Activated CD8-positive, alpha-beta T cell treated with anti-CD3 and anti-CD28 coated beads for 36 hours (primary cell): Measurements from ENCODE around the gene ZNF362. TPM values are rescaled to one million over a fixed set of nuclear protein-coding genes. Genes with fewer than 3 reads are reported as not detected.

Experiments
- ATAC-seq: fragments of 200-7000 bp; cut with Tn5 transposase; one replicate; pipeline ENCODE4 v1.10.0; 2021; ENCODE audit warnings: mild to moderate bottlenecking, moderate library complexity
- CTCF ChIA-PET: fragments of 350-600 bp; sonication (Branson Sonifier 250); formaldehyde crosslinking; loops from one replicate; lab custom pipeline; 2021; ENCODE audit warnings: antibody characterized with exemption; lab: Charles Lee
- POLR2A ChIA-PET: fragments of 350-600 bp; sonication (Branson Sonifier 250); formaldehyde crosslinking; loops from one replicate; lab custom pipeline; 2021; ENCODE audit warnings: antibody characterized with exemption; lab: Charles Lee
- DNase-seq: peaks from one replicate; pipeline ENCODE4 v3.0.0-alpha.2; 2020
- H3K27ac Mint-ChIP-seq: one replicate; pipeline ENCODE4 v1.8.0; 2021; ENCODE audit warnings: mild to moderate bottlenecking, mixed read lengths
- H3K27me3 Mint-ChIP-seq: one replicate; pipeline ENCODE4 v1.8.0; 2021; ENCODE audit warnings: mixed read lengths
- H3K36me3 Mint-ChIP-seq: one replicate; pipeline ENCODE4 v1.8.0; 2021; ENCODE audit warnings: low read depth, mixed read lengths
- H3K4me1 Mint-ChIP-seq: one replicate; pipeline ENCODE4 v1.8.0; 2021; ENCODE audit warnings: low read depth, mixed read lengths
- H3K4me3 Mint-ChIP-seq: one replicate; pipeline ENCODE4 v1.8.0; 2021; ENCODE audit warnings: mild to moderate bottlenecking, moderate library complexity, mixed read lengths
- H3K9me3 Mint-ChIP-seq: one replicate; pipeline ENCODE4 v1.8.0; 2021; ENCODE audit warnings: mixed read lengths
- CTCF ChIP-seq: fragments of 200-600 bp; IDR thresholded peaks from one replicate; pipeline ENCODE4 v1.8.0; 2022; ENCODE audit warnings: antibody characterized with exemption, mild to moderate bottlenecking
- intact Hi-C: fragments of 100-400 bp; cut with micrococcal nuclease; formaldehyde crosslinking; loops from one replicate; pipeline ENCODE4 v1.10.0; 2022
- total RNA-seq, 2 experiments: library from RNA; stranded (reverse); gene quantifications; one replicate each; pipeline ENCODE4 v1.2.3, GENCODE V29; 2021

Gene ZNF362
- total RNA-seq, 2 experiments from 2014 or later, result 5.4 to 7.8 TPM

DNA sequence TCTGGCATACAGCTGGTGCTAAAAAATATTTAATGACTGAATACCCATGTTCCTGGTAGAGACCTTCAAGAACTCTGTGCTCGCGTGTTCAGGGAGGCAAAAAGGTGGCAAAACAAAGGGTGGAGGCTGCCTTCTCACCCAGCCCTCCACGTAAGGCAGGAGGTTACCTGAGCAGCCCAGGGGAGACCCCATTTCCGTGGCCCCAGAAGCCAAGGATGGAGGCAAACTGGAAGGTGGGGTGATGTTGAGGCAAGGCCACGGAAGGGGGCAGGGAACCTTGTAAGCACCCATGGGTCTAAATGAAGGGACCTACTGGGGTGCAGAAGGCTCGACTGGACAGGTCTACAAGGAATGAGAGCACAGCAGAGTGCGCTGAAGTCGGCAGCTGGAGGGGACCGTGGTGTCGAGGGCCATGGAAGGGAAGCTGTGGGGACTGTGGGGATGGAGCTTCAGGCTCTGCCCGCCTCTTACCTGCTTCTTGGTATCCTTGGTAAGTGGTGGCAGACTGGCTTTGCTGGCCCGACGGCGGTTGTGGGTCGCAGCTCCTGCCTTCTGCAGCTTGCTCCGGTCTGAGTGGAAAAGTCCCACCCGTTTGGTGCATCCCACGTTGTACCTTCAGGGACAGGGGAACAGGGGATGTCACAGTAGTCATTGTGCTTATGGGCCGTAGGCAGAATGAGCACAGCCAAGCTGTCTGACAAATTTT, 73.5 kb downstream of the ZNF362 start:
- no peaks in the 10 kb centered on the region for H3K27me3 Mint-ChIP-seq
- ATAC-seq, result no peak
- TF ChIP-seq CTCF, result no peak
- intact Hi-C loops, result no loop called here
- H3K4me1 Mint-ChIP-seq, result no peaks in the 10 kb centered on the region
- no peak for DNase-seq
- H3K9me3 Mint-ChIP-seq, result no peaks in the 10 kb centered on the region
- POLR2A ChIA-PET, result no interaction called here
- no peak overlapping the region for H3K4me3 Mint-ChIP-seq
- H3K27ac Mint-ChIP-seq, result no peak overlapping the region
- peaks cover 36% of the 10 kb centered on the region for H3K36me3 Mint-ChIP-seq
- CTCF ChIA-PET, result interaction anchor here (0.6 to 1.5 kb wide), 2 partner anchors 18 to 34 kb away, joined by 3 to 10 read pairs; no protein-coding TSS in a partner anchor

DNA sequence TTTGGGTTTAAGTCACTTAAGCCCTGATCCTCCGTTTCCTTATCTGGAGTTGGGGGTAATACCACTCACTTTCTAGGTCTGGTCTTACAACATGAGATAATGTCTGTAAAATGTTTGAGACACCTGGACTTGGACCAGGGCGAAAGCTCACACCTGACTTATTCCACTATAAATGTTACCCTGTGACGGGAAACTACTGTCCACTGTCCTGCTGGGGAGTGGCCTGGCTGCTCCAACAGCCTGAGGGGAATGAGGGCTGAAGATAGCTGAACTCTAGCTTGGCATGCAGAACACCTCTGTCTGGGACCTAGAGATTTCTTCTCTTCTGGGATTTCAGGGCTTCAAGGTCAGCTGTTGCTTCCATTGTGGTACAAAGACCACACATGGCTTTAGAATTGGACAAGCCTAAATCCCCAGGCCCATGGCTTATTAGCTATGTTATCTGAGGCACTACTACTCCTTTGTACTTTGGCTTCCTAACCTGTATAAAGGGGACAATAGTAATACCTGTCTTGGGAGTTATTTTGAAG, 74.1 kb downstream of the ZNF362 start:
- DNase-seq, result no peak
- Mint-ChIP-seq H3K27ac (no peak overlapping the region), H3K9me3 (no peaks in the 10 kb centered on the region), H3K4me1 (peaks cover 4% of the 10 kb centered on the region), H3K27me3 (no peaks in the 10 kb centered on the region), H3K4me3 (no peak overlapping the region), H3K36me3 (peaks cover 32% of the 10 kb centered on the region)
- CTCF ChIA-PET, result interaction anchor here (0.6 to 1.5 kb wide), 2 partner anchors 18 to 35 kb away, joined by 3 to 10 read pairs; no protein-coding TSS in a partner anchor
- POLR2A ChIA-PET, result interaction anchor here (0.6 to 1.0 kb wide), 2 partner anchors 19 to 411 kb away, joined by 3 to 5 read pairs; no protein-coding TSS in a partner anchor
- ATAC-seq, result no peak
- TF ChIP-seq CTCF, result no peak
- intact Hi-C loops, result no loop called here

DNA sequence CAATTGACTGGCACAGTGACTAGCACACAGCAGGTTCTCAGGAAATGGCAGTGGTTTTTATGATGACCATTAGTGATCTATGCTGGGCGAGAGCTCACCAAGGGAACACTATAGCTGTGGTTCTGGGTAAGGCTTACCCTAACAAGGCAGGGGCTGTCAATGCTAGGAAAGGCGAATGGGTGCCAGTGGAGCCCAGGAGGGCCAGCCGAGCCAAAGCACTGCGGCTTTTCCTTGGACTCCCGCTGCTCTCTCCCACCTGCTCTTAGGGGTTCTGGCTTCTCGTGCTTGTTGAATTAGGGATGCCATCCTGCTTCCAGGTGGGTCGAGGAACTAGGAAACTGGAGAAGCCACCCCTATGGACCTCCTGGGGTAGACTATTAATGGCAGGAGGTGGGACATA, 74.6 kb downstream of the ZNF362 start:
- Mint-ChIP-seq H3K4me1 (peaks cover 4% of the 10 kb centered on the region), H3K9me3 (no peaks in the 10 kb centered on the region), H3K27ac (no peak overlapping the region), H3K36me3 (peaks cover 27% of the 10 kb centered on the region), H3K4me3 (no peak overlapping the region), H3K27me3 (no peaks in the 10 kb centered on the region)
- POLR2A ChIA-PET, result interaction anchor here (0.6 to 1.0 kb wide), 2 partner anchors 19 to 412 kb away, joined by 3 to 5 read pairs; no protein-coding TSS in a partner anchor
- no peak for TF ChIP-seq CTCF
- ATAC-seq (no peak), DNase-seq (no peak)
- CTCF ChIA-PET, result interaction anchor here (1.5 kb wide), 1 partner anchor 35 kb away, joined by 10 read pairs; no protein-coding TSS in a partner anchor
- intact Hi-C loops, result no loop called here

- Mint-ChIP-seq H3K4me3 (no peak overlapping the region), H3K9me3 (no peaks in the 10 kb centered on the region), H3K36me3 (peaks cover 24% of the 10 kb centered on the region), H3K4me1 (peaks cover 4% of the 10 kb centered on the region), H3K27me3 (no peaks in the 10 kb centered on the region), H3K27ac (no peak overlapping the region)
- DNase-seq, result no peak
- no peak for ATAC-seq
- TF ChIP-seq CTCF, result no peak
- ChIA-PET CTCF (interaction anchor here (1.1 kb wide), 1 partner anchor 35 kb away, joined by 3 read pairs; no protein-coding TSS in a partner anchor), POLR2A (interaction anchor here (0.6 to 1.0 kb wide), 2 partner anchors 18 to 412 kb away, joined by 3 to 5 read pairs; no protein-coding TSS in a partner anchor)
- intact Hi-C loops, result no loop called here
These were observed 75.4 kb downstream of the ZNF362 start for GRCh38 chr1:33331444-33332356.
